Aorta (tissue), 5 donors: ENCODE measurements around the gene SHB. TPM values are rescaled to one million over a fixed set of nuclear protein-coding genes. Genes with fewer than 3 reads are reported as not detected.

Experiments used
- ATAC-seq: fragments of 200-7000 bp; cut with Tn5 transposase; one replicate; pipeline ENCODE4 v1.9.1; 2022; ENCODE audit warnings: moderate library complexity; ENCODE audit not compliant: low FRiP score
- DNase-seq, 2 donors: peaks; one replicate each; pipeline ENCODE4 v3.0.0-alpha.2; 2020
- H3K27ac ChIP-seq, 2 donors: one replicate each; pipeline ENCODE4 v1.5.1; 2013; ENCODE audit warnings: low read length in 2 of 2, mild to moderate bottlenecking in 2 of 2, moderate library complexity in 2 of 2, control low read depth in 1 of 2, inconsistent platforms in 1 of 2, low read depth in 1 of 2
- H3K27me3 ChIP-seq, 2 donors: one replicate each; pipeline ENCODE4 v1.6.1; 2013; ENCODE audit warnings: control low read depth in 1 of 2, low read length in 1 of 2, mild to moderate bottlenecking in 1 of 2, moderate library complexity in 1 of 2; ENCODE audit not compliant: insufficient read depth in 2 of 2, control insufficient read depth in 1 of 2
- H3K36me3 ChIP-seq, 2 donors: one replicate each; pipeline ENCODE4 v1.6.1; 2013; ENCODE audit warnings: control low read depth in 1 of 2, low read length in 1 of 2, mild to moderate bottlenecking in 1 of 2; ENCODE audit not compliant: insufficient read depth in 2 of 2, control insufficient read depth in 1 of 2
- H3K4me1 ChIP-seq, 2 donors: one replicate each; pipeline ENCODE4 v1.6.1; 2013; ENCODE audit warnings: low read length in 2 of 2, control low read depth in 1 of 2, mild to moderate bottlenecking in 1 of 2, moderate library complexity in 1 of 2; ENCODE audit not compliant: insufficient read depth in 2 of 2, control insufficient read depth in 1 of 2
- H3K4me3 ChIP-seq, 2 donors: one replicate each; pipeline ENCODE4 v1.5.1; 2013; ENCODE audit warnings: low read length in 2 of 2, control low read depth in 1 of 2, mild to moderate bottlenecking in 1 of 2
- H3K9me3 ChIP-seq: one replicate; pipeline ENCODE4 v1.6.1; 2013; ENCODE audit warnings: mild to moderate bottlenecking, low read length; ENCODE audit not compliant: control insufficient read depth
- WGBS, 2 donors: extraction: QIAGEN DNeasy Blood & Tissue Kit; methylation state at CpG; one replicate each; pipeline ENCODE4 v1.1.7; 2013; 5-methylcytosine and 5-hydroxymethylcytosine counted together
- intact Hi-C, 2 donors: fragments of 100-400 bp; cut with DNase I; formaldehyde crosslinking; loops; one replicate each; pipeline versions ENCODE4 v1.14.2 to v1.15.0; 2022
- polyA plus RNA-seq, 2 donors: library from polyadenylated mRNA; stranded (reverse); fragments of 200-250 nt; gene quantifications; one replicate each; pipeline ENCODE4 v1.2.3, GENCODE V29; 2013
- total RNA-seq, 2 donors: library from RNA; stranded (reverse); fragmentation: NEBNext Ultra II Directional; extraction: Animal tissue kit (Norgen Biotek cat#: 25700); gene quantifications; one replicate each; pipeline ENCODE4 v1.2.1, GENCODE V29; 2021
- donor health status: healthy with polysubstance abuse.
- donor health status: Bipolar disorder and iron deficiency.
- donor health status: DM: no; HTN: no; CAD: no.
- donor health status: DM: no; HTN: no; CAD: no.
- donor health status: DM: yes; HTN: yes; CAD: no.

SHB gene
- total and polyA plus RNA-seq, 4 donors: 3.5 to 29.3 (median 17.2) TPM

DNA sequence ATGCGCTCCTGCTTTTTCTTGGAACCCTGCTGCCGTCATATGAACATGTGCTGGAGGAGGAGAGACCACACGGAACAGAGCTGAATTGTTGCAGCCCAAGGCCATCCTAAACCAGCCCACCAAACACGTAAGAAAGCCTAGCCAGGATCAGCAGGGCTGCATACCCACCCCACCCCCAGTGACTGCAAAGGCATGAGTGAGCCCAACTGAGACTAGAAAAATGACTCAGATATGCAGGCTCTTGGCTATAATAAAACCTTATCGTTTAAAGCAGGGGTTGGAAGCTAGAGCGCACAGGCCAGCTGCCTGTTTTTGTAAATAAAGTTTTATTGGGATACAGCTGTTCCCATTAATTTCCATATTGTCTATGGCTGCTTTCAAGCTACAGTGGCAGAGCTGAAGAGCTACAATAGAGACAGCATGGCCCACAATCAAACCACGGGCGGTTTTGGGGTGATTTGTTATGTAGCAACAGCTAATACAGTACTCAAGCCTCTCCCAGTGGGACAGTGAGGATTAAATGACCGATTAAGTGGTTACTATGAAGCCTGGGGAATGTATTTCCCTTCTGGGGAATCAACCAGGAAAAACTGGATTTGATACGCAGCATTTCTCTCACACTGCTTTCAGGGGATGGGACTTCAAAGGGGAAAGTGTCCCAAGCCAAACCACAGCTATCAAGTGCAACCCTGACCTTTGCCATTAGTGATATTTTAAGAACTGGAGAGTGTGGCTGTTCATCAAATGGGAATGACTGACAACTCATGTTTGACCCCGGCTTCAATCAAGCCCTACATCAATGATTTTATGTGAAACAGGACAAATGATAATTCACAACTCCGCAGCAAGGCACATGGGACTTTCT, 6.3 kb downstream of the SHB start:
- ATAC-seq (no peak), DNase-seq (no peak)
- H3K36me3 ChIP-seq: no peaks in the 10 kb centered on the region
- 52 to 58% methylated on average over 12 of the region's 12 CpGs for WGBS, 2 donors
- H3K27me3 ChIP-seq: no peaks in the 10 kb centered on the region
- H3K4me1 ChIP-seq: peaks cover 0 to 6% of the 10 kb centered on the region in 2 donors
- no peak overlapping the region for H3K4me3 ChIP-seq
- H3K9me3 ChIP-seq: no peaks in the 10 kb centered on the region
- peak overlapping the region in 1 of 2 donors; percentile 17 for H3K27ac ChIP-seq
- intact Hi-C loops: no loop called here

DNA sequence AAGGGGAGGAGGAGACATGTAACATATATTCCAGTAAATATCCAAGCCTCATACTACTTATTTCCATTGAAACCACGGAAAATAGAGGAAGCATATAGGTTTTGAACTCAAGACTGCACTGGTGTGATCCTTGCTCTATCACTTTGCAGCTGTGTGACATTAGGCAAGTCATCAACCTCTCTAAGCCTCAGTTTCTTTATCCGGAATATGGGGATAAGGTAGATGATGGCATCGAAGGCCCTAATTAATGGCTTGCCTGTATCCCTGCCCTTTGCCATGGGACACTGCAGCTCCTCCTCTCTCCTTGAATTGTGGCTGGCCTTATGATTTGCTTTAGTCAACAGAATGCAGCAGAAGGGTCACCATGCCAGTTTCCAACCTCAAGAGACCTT, 6.9 kb downstream of the SHB start:
- Histone ChIP-seq H3K4me1 (peaks cover 0 to 6% of the 10 kb centered on the region in 2 donors), H3K36me3 (no peaks in the 10 kb centered on the region), H3K9me3 (no peaks in the 10 kb centered on the region), H3K27me3 (no peaks in the 10 kb centered on the region), H3K27ac (peak overlapping the region in 1 of 2 donors; percentile 14), H3K4me3 (no peak overlapping the region)
- DNase-seq (no peak), ATAC-seq (no peak)
- intact Hi-C loops: no loop called here
- WGBS, 2 donors: 97% methylated on average over 3 of the region's 3 CpGs

DNA sequence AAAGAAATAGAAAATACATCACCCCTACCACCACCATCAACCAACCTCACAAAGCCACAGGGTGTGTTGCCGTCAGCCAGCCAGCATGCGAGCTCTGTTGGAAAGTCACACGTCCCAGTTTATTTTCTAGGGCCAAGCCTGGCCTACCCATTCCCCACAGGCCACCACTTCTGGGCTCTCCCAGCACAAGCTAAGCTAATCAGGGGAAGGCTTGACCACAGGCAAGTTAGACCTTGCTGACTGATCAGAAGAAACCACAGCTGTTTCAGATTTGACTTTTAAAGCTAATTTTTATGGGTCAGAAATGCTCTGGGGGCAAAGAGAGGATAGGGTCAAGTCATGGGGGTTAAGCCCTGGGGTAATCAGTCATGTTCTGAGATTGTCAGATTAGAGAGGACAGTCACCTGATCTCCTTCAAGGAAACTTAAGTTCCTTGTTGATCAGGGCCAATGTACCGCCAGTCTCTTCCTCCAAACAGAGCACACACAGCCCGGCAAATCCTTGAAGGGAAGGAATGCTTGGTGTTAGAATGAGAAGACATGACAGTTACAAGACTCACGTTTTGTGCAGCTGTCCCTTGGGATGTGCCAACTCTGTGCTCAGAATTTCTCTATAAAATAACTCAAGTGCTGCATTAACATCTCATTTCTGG, 7.6 kb downstream of the SHB start:
- intact Hi-C loops: no loop called here
- no peak for DNase-seq
- peaks cover 0 to 4% of the 10 kb centered on the region in 2 donors for H3K4me1 ChIP-seq

DNA sequence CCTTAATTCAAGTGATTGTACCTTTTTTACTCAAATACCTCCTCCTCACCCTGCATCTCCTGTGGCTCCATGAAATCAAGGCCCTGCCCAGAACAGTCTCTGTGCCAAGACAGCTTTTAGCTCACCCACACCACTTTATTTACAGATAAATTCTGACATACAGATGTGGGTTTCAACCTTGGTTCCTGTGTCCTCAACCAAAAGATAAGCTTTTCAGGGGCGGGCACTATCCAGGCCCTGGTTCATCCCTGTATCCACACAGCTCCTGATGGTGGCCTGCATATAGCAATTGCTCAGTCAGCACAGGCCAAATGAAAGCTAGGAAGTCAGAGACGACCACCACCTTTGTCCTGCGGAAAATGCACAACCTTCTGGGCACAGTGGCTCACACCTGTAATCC, 8.3 kb downstream of the SHB start:
- H3K36me3 ChIP-seq: no peaks in the 10 kb centered on the region
- no peaks in the 10 kb centered on the region for H3K27me3 ChIP-seq
- H3K27ac ChIP-seq: no peak overlapping the region
- no peak overlapping the region for H3K4me3 ChIP-seq
- no peaks in the 10 kb centered on the region for H3K9me3 ChIP-seq
- peaks cover 0 to 2% of the 10 kb centered on the region in 2 donors for H3K4me1 ChIP-seq
- ATAC-seq (no peak), DNase-seq (no peak)
- WGBS, 2 donors: 81 to 86% methylated on average over 3 of the region's 3 CpGs
- intact Hi-C loops: no loop called here

More for the DNA sequence above, 7.6 kb downstream of the SHB start:
- Histone ChIP-seq H3K27me3 (no peaks in the 10 kb centered on the region), H3K27ac (peak overlapping the region in 1 of 2 donors; percentile 41), H3K4me3 (no peak overlapping the region), H3K36me3 (no peaks in the 10 kb centered on the region), H3K9me3 (no peaks in the 10 kb centered on the region)
- 42 to 61% methylated on average over 6 of the region's 6 CpGs for WGBS, 2 donors
- no peak for ATAC-seq

DNA sequence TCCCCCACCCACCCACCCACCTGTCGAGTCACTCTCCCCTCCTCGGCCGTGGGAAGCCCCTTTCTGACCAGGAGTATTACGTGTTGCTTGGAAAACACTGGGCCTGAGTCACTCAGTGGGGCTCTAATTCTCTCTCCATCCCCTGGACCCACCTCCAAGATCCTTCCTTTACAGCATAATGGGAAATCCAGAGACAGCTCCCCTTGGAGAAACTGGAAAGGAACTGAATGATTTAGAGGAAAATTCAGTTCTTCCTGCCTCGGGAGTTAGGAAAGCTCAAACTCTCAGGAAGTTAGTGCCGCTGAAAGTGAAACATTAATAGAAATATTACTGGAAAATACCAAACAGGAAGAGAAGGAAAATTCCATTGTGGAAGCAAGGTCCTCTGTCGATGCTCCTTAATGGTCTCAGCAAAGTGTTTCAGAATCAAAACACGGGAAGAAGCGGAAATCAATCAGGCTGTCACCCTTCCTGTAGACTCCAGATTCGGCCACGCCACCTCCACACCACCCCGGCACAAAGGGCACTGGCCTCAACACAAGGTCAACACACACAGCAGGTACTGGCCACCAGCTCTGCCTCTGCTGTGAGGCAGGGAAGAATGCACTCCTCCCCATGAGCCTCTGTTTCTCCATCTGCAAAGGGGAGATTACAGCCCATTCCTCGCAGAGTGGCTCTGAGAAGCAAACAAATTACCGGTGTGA, 9.6 kb downstream of the SHB start:
- Histone ChIP-seq H3K27ac (peak overlapping the region in 1 of 2 donors; percentile 5), H3K36me3 (no peaks in the 10 kb centered on the region), H3K9me3 (no peaks in the 10 kb centered on the region), H3K4me3 (no peak overlapping the region), H3K27me3 (no peaks in the 10 kb centered on the region), H3K4me1 (peaks cover 0 to 2% of the 10 kb centered on the region in 2 donors)
- DNase-seq: no peak
- ATAC-seq: no peak
- intact Hi-C loops: no loop called here
- WGBS, 2 donors: 71% methylated on average over 12 to 14 of the region's 14 CpGs

DNA sequence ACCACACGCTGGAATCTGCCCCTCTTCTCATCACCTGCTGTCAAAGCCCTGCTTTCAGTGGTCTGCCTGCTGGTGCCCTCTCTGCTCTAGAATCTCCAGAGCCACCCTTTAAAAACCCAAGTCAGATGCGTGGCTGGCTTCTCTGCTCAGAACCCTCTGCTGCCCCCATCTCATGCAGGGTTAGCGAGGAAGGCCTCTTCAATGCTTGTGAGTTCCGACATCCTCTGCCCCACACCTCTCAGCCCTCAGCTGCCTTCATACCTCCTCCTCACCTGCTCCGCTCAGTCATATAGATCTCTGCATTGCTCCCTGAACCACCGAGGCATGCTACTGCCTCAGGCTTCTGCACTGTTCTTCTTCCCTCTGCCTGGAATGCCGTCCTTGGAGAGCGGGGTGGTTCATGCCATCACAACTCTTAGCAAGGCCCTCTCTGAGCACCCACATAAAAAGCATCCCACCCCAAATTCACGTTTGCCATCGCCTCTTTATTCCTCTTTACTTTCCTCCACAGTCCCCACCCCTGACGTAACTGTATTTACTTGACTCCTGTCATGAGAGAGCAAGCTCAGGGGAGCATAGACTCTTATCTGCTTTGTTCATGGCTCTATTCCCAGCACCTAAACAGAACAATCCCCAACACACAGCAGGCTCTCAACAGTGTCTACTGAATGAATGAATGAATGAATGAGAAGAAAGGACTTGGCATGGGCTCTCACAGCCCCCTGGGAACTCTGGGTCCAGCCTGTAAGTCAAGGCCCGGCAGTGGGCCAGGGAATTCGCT, 10.4 kb downstream of the SHB start:
- H3K4me1 ChIP-seq: peaks cover 0 to 2% of the 10 kb centered on the region in 2 donors
- intact Hi-C loops: no loop called here
- H3K9me3 ChIP-seq: no peaks in the 10 kb centered on the region
- H3K27ac ChIP-seq: peak overlapping the region in 1 of 2 donors; percentile 83
- ATAC-seq (no peak), DNase-seq (no peak)
- WGBS, 2 donors: 55 to 66% methylated on average over 13 of the region's 13 CpGs
- no peak overlapping the region for H3K4me3 ChIP-seq
- H3K36me3 ChIP-seq: no peaks in the 10 kb centered on the region
- no peaks in the 10 kb centered on the region for H3K27me3 ChIP-seq

DNA sequence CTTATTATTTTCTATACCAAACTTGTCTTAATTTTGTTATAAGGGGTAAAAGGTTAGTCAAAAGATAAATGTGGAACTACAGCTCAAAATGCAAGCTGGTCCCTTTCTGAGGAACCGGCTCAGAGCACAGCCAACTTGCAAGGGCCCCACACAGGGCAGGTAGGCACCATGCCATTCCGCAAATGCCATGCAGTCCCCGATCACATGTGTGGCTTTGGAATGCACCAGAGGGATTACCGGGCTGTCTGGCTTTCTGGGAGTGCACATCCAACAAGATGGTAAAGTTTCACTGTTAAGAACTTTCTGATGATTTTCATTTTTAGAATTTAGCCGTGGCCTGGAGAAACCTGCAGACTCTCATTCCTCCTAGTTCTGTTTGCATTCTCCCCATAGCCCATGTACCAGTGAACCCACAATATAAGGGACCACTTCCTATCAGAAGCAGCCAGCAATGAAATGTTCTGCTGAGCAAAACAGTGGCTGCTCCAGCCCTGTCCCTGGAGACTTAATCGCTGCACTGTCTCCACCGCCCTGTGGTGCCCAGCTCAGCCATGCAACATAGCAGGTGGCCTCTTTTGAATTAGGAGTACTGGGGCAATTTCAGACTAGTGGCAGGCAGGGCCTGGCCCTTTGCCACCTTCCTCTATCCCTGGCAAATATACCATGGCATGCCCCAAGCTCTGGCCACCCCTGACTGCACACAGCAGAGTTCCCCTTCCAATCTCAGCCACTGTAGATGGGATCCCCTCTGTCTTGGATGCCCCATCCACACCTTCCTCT, 11.4 kb downstream of the SHB start:
- intact Hi-C loops: no loop called here
- no peak for ATAC-seq
- Histone ChIP-seq H3K27me3 (no peaks in the 10 kb centered on the region), H3K9me3 (no peaks in the 10 kb centered on the region), H3K4me3 (no peak overlapping the region), H3K36me3 (no peaks in the 10 kb centered on the region), H3K4me1 (peaks cover 0 to 2% of the 10 kb centered on the region in 2 donors), H3K27ac (peak overlapping the region in 1 of 2 donors; percentile 83)
- 8 to 10% methylated on average over 7 of the region's 7 CpGs for WGBS, 2 donors
- no peak for DNase-seq
